T47D (cell line): ENCODE measurements around the gene POGLUT2.
"Not testable (repeated sequence)": the region's sequence is repeated elsewhere in the genome, so short reads cannot be mapped to it uniquely, and the experiment has no call there.

Experiments used
- DNase-seq, 2 experiments: peaks; one replicate each; pipeline versions ENCODE4 v3.0.0 to v3.0.0-alpha.2; 2011 to 2012; ENCODE audit warnings: low read depth in 1 of 2, low spot score in 1 of 2
- JUND ChIP-seq: IDR thresholded peaks from 2 replicates; pipeline ENCODE4 v1.6.1; 2012; ENCODE audit warnings: low read depth
- in situ Hi-C: cut with HindIII; loops from 2 replicates; pipeline ENCODE4 v1.10.0; 2016; ENCODE audit warnings: low sequenced_read_pairs, low pct_unique_long_range_greater_than_20kb

POGLUT2 gene

GRCh38 chr13:102793611-102794355 lies 5.0 kb downstream of the POGLUT2 start:
- DNase-seq, result no peak
- in situ Hi-C loops, result no loop called here
- TF ChIP-seq JUND, result no peak

DNA sequence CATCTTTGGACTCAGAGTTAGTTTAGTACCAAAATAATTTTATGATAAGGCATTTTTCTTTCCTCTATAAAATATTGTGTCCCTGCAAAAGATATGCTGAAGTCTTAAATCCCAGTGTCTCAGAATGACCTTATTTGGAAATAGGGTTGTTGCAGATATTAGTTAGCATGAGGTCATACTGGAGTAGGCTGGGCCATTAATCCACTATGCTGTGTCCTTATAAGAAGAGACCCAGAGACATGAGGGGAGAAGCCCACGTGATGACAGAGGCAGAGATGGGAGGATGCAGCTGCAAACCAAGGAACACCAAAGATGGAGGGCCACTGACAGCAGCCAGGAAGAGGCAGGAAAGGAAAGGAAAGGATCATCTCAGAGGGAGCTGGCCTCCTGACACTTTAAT lies 6.4 kb downstream of the POGLUT2 start:
- DNase-seq, result no peak
- no peak for TF ChIP-seq JUND

GRCh38 chr13:102788683-102789082 lies 10.1 kb downstream of the POGLUT2 start:
- no peak for DNase-seq
- TF ChIP-seq JUND, result no peak
- in situ Hi-C loops, result no loop called here

More for the DNA sequence above, 6.4 kb downstream of the POGLUT2 start:
- in situ Hi-C loops, result no loop called here

DNA sequence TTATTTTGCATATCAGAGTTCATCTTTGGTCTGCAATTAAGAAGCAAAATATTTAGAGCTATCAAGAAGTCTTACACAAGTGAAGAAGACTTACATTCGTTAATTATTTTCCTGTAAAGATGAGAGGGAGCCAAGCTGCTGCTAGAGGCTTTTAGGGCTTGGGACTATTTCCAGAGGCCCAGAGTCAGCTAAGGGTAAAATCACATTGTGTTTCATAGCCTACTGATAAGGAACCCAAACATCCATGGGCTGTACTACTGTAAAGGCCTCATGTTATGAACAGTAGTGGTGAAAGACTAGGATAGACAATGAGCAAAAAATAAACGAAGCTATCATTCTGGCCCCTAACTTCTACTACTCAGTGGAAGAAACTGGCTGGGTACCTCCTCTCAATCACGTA lies 14.3 kb downstream of the POGLUT2 start:
- DNase-seq, result no peak
- no peak for TF ChIP-seq JUND
- in situ Hi-C loops, result no loop called here

DNA sequence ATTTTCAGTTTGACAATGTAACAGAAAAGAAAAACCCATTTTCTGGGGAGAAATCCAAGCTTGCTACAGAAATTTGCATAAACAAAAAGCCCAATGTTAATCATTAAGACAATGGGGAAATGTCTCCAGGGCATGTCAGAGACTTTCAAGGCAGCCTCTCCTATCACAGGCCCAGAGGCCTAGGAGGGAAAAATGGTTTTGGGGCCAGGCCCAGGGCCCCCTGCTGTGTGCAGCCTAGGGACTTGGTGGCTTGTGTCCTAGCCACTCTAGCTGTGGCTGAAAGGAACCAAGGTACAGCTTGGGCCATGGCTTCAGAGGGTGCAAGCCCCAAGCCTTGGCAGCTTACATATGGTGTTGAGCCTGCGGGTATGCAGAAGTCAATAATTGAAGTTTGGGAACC lies 17.2 kb downstream of the POGLUT2 start:
- TF ChIP-seq JUND, result no peak

GRCh38 chr13:102780656-102781055 lies 18.1 kb downstream of the POGLUT2 start:
- in situ Hi-C loops, DNase-seq: not testable (repeated sequence)

More for the DNA sequence above, 17.2 kb downstream of the POGLUT2 start:
- in situ Hi-C loops, result no loop called here
- DNase-seq, result no peak

GRCh38 chr13:102779436-102780159 lies 19.2 kb downstream of the POGLUT2 start:
- in situ Hi-C loops, result no loop called here
- DNase-seq, result no peak
- TF ChIP-seq JUND, result no peak

DNA sequence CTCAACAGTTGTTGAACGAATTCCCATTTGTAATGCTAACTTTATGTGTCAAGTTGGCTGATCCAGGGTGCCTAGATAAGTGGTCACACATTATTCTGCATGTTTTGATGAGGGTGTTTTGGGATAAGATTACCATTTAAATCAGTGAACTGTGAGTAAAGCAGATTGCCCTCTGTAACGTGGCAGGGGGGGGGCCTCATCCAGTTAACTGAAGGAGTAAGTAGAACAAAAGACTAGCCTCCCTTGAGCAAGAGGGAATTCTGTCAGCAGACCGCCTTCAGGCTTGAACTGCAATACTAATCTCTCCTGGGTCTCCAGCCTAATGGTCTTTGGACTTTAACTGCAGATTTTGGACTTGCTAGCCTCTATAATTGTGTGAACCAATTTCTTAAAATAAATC lies 21.0 kb downstream of the POGLUT2 start:
- in situ Hi-C loops, result no loop called here
- no peak for TF ChIP-seq JUND

DNA sequence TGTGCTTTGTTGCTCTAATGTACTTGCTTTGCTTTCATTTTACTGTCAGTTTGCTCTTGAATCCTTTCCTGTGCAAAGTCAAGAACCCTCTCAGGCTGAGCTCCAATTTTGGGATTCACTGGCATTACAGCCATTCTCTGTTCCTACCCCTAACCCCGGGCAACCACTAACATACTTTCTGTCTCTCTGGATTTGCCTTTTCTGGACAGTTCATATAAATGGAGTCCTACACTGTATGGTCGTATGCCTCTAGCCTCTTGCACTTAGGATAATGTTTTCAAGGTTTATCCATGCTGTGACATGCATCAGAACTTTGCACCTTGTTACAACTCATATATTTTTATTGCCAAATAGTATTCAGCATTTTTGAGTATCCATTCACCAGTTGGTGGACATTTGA lies 22.5 kb downstream of the POGLUT2 start:
- DNase-seq, result no peak
- in situ Hi-C loops, result no loop called here
- TF ChIP-seq JUND, result no peak

More for the DNA sequence above, 21.0 kb downstream of the POGLUT2 start:
- no peak for DNase-seq

DNA sequence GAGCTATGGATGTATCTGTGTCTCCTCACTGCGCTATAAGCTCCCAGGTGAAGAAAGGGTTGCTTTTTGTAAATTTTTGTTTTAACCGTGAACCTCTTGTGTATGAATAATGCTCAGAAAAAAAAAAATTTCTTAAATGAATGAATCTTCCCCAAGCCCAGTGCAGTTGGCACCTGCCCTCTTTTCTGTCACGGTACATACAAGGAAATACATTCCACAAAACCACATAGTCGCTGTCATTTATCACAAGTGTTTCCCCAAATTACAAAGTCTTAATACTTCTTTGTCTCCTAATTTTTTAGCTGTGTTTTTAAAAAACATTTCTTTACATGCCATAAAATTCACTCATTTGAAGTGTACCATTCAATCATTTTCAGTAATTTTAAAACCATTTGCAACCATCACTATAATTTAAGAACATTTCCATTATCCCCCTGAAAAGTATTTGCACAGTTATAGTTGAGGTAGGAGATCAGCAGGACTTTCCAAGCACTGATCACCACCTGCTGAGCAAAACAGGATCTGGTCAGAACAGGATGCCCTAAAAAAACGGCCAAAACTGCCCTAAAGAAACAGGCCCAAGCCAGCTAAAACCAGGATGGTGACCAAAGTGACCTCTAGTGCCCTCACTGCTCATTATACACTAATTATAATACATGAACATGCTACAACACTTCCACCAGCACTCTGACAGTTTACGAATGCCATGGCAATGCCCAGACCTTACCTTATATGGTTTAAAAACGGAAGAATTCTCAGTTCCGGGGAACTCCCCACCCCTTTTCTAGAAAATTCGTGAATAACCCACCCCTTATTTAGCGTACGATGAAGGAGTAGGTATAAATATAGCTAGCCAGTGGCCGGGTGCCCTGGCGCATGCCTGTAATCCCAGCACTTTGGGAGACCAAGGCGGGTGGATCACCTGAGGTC lies 23.9 kb downstream of the POGLUT2 start:
- DNase-seq, result no peak
- TF ChIP-seq JUND, result no peak
- in situ Hi-C loops, result no loop called here

DNA sequence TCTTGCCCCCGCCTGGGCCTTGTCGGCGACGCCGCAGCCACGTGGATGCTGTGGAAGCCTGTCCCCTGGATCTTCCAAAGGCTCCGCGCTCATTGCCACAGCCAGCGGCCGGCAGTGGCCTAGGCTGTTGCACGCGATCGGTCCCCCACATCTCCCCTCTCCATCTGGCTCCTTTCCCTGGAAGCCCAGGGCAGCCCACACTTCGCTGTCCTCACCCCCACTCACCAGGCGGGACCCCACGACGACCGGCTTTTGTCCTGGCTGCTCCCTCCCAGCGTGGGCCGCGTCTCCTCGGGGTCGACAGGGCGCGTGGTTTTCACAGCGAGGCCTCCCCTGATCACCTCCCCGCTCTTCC lies 24.6 kb downstream of the POGLUT2 start:
- in situ Hi-C loops, result no loop called here
- TF ChIP-seq JUND, result no peak
- no peak for DNase-seq

DNA sequence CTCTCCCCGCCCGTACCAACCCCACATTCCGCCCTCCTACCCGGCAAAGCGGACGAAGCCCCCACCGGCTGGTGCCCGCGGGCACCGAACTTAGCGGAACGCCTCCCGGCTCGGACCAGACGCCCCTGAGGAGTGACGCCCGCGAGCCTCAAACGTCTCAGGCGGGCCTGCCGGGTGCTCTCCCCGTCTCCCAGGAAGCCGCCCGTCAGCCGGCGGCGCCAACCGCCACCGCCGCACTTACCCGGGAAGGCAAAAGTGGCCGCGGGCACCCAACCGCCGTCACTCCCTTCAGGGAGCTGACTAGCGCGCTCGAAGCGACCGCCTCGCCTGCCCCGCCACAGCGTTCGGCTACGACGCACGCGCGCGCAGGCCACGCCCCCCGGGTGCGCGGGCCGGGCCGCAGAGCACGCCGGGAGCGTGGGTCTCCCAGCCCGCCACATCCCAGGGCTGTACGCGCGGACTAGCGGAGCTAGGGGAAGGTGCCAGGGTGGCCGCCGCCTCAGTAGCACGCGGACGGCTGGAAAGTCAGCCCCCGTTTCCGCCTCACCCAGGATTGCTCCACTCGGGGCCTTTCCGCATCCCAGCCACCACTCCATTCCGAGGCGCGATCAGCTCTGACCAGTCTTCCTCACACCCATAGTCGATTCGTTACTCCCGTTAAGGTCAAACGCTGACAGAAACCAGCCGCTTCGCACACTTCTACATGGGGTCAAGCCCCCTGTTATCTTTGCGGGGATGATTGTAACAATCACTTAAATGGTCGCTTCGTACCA lies 25.1 kb downstream of the POGLUT2 start, which contains the start of gene TEX30:
TSS of gene TEX30 (minus strand) at position 346 of the 773 bp plus-strand sequence. CDS start 3,760 bp downstream, outside the sequence.
- in situ Hi-C loops, result no loop called here
- DNase-seq, result peak; percentile 58 to 87
- no peak for TF ChIP-seq JUND
